Upper lobe of left lung (tissue), 6 donors: ENCODE measurements around the gene TMEM178B. TPM values are rescaled to one million over a fixed set of nuclear protein-coding genes. Genes with fewer than 3 reads are reported as not detected.

Experiments
- ATAC-seq, 2 donors: fragments of 200-7000 bp; cut with Tn5 transposase; one replicate each; pipeline ENCODE4 v1.9.1; 2022; ENCODE audit warnings: mild to moderate bottlenecking in 2 of 2, moderate library complexity in 2 of 2; ENCODE audit not compliant: low FRiP score in 2 of 2
- DNase-seq, 2 donors: peaks; one replicate each; pipeline ENCODE4 v3.0.0-alpha.2; 2019 to 2020
- H3K27ac ChIP-seq, 4 donors: fragments of 200-600 bp; sonication (generic); one replicate each; pipeline ENCODE4 v1.5.1; 2016 to 2019
- H3K27me3 ChIP-seq, 4 donors: fragments of 200-600 bp; sonication (generic); one replicate each; pipeline ENCODE4 v1.5.1; 2017 to 2019
- H3K36me3 ChIP-seq, 4 donors: fragments of 200-600 bp; sonication (generic); one replicate each; pipeline ENCODE4 v1.5.1; 2016 to 2019
- H3K4me1 ChIP-seq, 4 donors: fragments of 200-600 bp; sonication (generic); one replicate each; pipeline ENCODE4 v1.5.1; 2018 to 2019
- H3K4me3 ChIP-seq, 4 donors: fragments of 200-600 bp; sonication (generic); one replicate each; pipeline ENCODE4 v1.5.1; 2017 to 2019; ENCODE audit warnings: mild to moderate bottlenecking in 2 of 4, moderate library complexity in 1 of 4
- H3K9me3 ChIP-seq, 4 donors: fragments of 200-600 bp; sonication (generic); one replicate each; pipeline ENCODE4 v1.5.1; 2018 to 2019
- EP300 ChIP-seq, 4 donors: sonication (generic); formaldehyde crosslinking; IDR thresholded peaks; one replicate each; pipeline ENCODE4 v1.5.1; 2017; ENCODE audit warnings: antibody characterized with exemption in 4 of 4, control low read depth in 2 of 4
- POLR2A ChIP-seq, 4 donors: fragments of 450-650 bp; IDR thresholded peaks; one replicate each; pipeline ENCODE4 v1.5.1; 2016 to 2017; ENCODE audit warnings: antibody characterized with exemption in 4 of 4, mild to moderate bottlenecking in 2 of 4
- POLR2AphosphoS5 ChIP-seq, 2 donors: sonication (generic); formaldehyde crosslinking; IDR thresholded peaks; one replicate each; pipeline ENCODE4 v1.5.1; 2017; ENCODE audit warnings: antibody characterized with exemption in 2 of 2
- WGBS, 2 donors: methylation state at CpG; one replicate each; pipeline ENCODE4 v1.1.5; 2017 to 2018; 5-methylcytosine and 5-hydroxymethylcytosine counted together
- total RNA-seq, 6 donors: library from RNA; depleted of rRNA in 4 of 6; stranded (reverse); fragments of >200 nt in 4 of 6; gene quantifications; one replicate each; pipeline versions ENCODE4 v1.1.0 to v1.2.1, GENCODE V29; 2016 to 2021
- TF ChIP-seq, protein P1 (sequence below), 6 experiments: fragments of 450-650 bp in 4 of 6; fragments of 200-600 bp in 2 of 6; sonication (generic) in 2 of 6; IDR thresholded peaks; one replicate each; pipeline ENCODE4 v1.5.1; 2016 to 2019; ENCODE audit warnings: antibody characterized with exemption in 6 of 6
- donor health status: DM: no; HTN: no; CAD: no; lungs with moderate emphysema.
- donor health status: DM: no; HTN: yes; CAD: no; lungs with severe emphysema.

The TMEM178B gene
- total RNA-seq, 6 donors from 2014 or later = under 0.01 to 1.4 (median 0.32) TPM

GRCh38 chr7:141281311-141281710 lies 207.4 kb downstream of the TMEM178B start:
- Histone ChIP-seq H3K27ac (no peak overlapping the region), H3K4me3 (no peak overlapping the region), H3K9me3 (no peaks in the 10 kb centered on the region), H3K27me3 (no peaks in the 10 kb centered on the region), H3K36me3 (no peaks in the 10 kb centered on the region), H3K4me1 (no peaks in the 10 kb centered on the region)
- DNase-seq (no peak), ATAC-seq (no peak)
- 86 to 90% methylated on average over 7 of the region's 7 CpGs for WGBS, 2 donors
- TF ChIP-seq, protein P1, sequence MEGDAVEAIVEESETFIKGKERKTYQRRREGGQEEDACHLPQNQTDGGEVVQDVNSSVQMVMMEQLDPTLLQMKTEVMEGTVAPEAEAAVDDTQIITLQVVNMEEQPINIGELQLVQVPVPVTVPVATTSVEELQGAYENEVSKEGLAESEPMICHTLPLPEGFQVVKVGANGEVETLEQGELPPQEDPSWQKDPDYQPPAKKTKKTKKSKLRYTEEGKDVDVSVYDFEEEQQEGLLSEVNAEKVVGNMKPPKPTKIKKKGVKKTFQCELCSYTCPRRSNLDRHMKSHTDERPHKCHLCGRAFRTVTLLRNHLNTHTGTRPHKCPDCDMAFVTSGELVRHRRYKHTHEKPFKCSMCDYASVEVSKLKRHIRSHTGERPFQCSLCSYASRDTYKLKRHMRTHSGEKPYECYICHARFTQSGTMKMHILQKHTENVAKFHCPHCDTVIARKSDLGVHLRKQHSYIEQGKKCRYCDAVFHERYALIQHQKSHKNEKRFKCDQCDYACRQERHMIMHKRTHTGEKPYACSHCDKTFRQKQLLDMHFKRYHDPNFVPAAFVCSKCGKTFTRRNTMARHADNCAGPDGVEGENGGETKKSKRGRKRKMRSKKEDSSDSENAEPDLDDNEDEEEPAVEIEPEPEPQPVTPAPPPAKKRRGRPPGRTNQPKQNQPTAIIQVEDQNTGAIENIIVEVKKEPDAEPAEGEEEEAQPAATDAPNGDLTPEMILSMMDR (IDR thresholded peaks at IDR 0.05) = no peak
- no peak for TF ChIP-seq POLR2A (IDR thresholded peaks at IDR 0.05)
- no peak for TF ChIP-seq POLR2AphosphoS5 (IDR thresholded peaks at IDR 0.05)
- TF ChIP-seq EP300 (IDR thresholded peaks at IDR 0.05) = no peak

DNA sequence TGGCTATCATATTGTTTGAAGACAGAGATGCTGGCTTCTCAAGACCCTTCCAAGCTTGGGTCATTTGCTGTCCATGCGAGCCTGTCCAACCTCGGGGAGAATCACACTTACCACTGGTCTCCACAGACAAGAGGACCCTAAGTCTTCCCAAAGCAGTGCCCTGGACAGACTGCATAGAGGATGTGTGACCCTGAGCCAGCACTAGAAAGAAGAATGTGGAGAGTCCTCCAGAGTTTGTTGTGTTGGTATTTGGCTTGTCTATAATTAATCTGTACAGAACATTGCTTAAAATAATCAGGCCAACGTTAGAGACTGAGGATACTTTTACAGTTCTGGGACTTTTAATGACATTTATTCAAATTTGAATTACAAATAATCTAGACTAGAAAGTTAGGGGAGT lies 212.7 kb downstream of the TMEM178B start:
- no peaks in the 10 kb centered on the region for H3K36me3 ChIP-seq
- no peak overlapping the region for H3K27ac ChIP-seq
- H3K27me3 ChIP-seq = no peaks in the 10 kb centered on the region
- DNase-seq (no peak), ATAC-seq (no peak)
- no peaks in the 10 kb centered on the region for H3K4me1 ChIP-seq
- H3K4me3 ChIP-seq = no peak overlapping the region
- WGBS, 2 donors = 64 to 74% methylated on average over 3 of the region's 3 CpGs
- H3K9me3 ChIP-seq = no peaks in the 10 kb centered on the region
- TF ChIP-seq EP300 (IDR thresholded peaks at IDR 0.05) (no peak), POLR2AphosphoS5 (IDR thresholded peaks at IDR 0.05) (no peak), POLR2A (IDR thresholded peaks at IDR 0.05) (no peak)
- TF ChIP-seq, protein P1 (IDR thresholded peaks at IDR 0.05) = no peak

DNA sequence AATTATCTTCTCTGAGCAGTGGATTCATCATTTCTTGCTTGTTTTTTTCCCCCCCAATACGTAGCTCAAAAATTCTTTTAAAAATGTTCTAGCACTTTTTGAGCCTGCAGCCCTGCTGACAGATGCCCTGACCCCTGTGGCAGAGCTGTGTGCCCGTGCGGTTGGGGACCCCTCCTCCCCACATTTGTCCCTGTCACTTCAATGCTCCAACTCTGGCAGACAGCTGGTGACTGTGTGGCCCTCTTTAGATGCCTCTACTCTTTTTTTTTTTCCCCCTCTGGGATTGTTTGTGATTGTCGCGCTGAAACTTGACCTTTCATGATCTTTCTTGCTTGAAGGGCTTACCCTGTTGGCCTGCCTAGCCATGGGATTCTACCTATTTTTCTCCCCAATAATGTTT lies 214.1 kb downstream of the TMEM178B start:
- DNase-seq (peak in 1 of 2 donors; percentile 2), ATAC-seq (no peak)
- Histone ChIP-seq H3K4me1 (no peaks in the 10 kb centered on the region), H3K36me3 (no peaks in the 10 kb centered on the region), H3K9me3 (no peaks in the 10 kb centered on the region), H3K27me3 (no peaks in the 10 kb centered on the region), H3K27ac (no peak overlapping the region), H3K4me3 (no peak overlapping the region)
- WGBS, 2 donors = 27 to 43% methylated on average over 5 of the region's 5 CpGs
- no peak for TF ChIP-seq POLR2AphosphoS5 (IDR thresholded peaks at IDR 0.05)
- no peak for TF ChIP-seq EP300 (IDR thresholded peaks at IDR 0.05)
- TF ChIP-seq POLR2A (IDR thresholded peaks at IDR 0.05) = no peak
- TF ChIP-seq, protein P1 (IDR thresholded peaks at IDR 0.05) = no peak

- H3K4me3 ChIP-seq = no peak overlapping the region
- H3K4me1 ChIP-seq = no peaks in the 10 kb centered on the region
- no peaks in the 10 kb centered on the region for H3K27me3 ChIP-seq
- 84 to 89% methylated on average over 7 of the region's 7 CpGs for WGBS, 2 donors
- no peaks in the 10 kb centered on the region for H3K9me3 ChIP-seq
- TF ChIP-seq EP300 (IDR thresholded peaks at IDR 0.05) = no peak
- TF ChIP-seq POLR2A (IDR thresholded peaks at IDR 0.05) = no peak
- TF ChIP-seq, protein P1 (IDR thresholded peaks at IDR 0.05) = no peak
- no peak for TF ChIP-seq POLR2AphosphoS5 (IDR thresholded peaks at IDR 0.05)
- DNase-seq (no peak), ATAC-seq (no peak)
- no peak overlapping the region for H3K27ac ChIP-seq
- H3K36me3 ChIP-seq = no peaks in the 10 kb centered on the region
These were observed 214.8 kb downstream of the TMEM178B start for GRCh38 chr7:141288626-141289025.

GRCh38 chr7:141290365-141290764 lies 216.5 kb downstream of the TMEM178B start:
- Histone ChIP-seq H3K36me3 (no peaks in the 10 kb centered on the region), H3K9me3 (no peaks in the 10 kb centered on the region), H3K4me1 (no peaks in the 10 kb centered on the region), H3K27ac (no peak overlapping the region), H3K4me3 (no peak overlapping the region), H3K27me3 (no peaks in the 10 kb centered on the region)
- 96 to 97% methylated on average over 8 of the region's 8 CpGs for WGBS, 2 donors
- no peak for TF ChIP-seq POLR2A (IDR thresholded peaks at IDR 0.05)
- TF ChIP-seq, protein P1 (IDR thresholded peaks at IDR 0.05) = no peak
- DNase-seq (no peak), ATAC-seq (no peak)
